K562 (cell line): ENCODE measurements around the gene MEIKIN.

ENCODE experiments used
- FOS ChIP-seq: IDR thresholded peaks from 3 replicates; pipeline ENCODE4 v1.6.1; 2011; ENCODE audit not compliant: insufficient read length; ENCODE audit errors: extremely low read depth
- IRF2 ChIP-seq: sonication (generic); formaldehyde crosslinking; IDR thresholded peaks from 2 replicates; pipeline ENCODE4 v1.8.1; 2022; ENCODE audit warnings: mild to moderate bottlenecking, missing genetic modification reagents
- POLR2A ChIP-seq: fragments of 450-650 bp; conservative IDR thresholded peaks from 2 replicates; pipeline ENCODE4 v1.6.1; 2016
- SMC3 ChIP-seq: conservative IDR thresholded peaks from 2 replicates; pipeline ENCODE4 v1.6.1; 2011; ENCODE audit warnings: low read depth, low read length, improper control_type of control experiment; ENCODE audit not compliant: insufficient read depth
- SP1 ChIP-seq: sonication (generic); formaldehyde crosslinking; IDR thresholded peaks from 2 replicates; pipeline ENCODE4 v1.8.1; 2022; ENCODE audit warnings: mild to moderate bottlenecking, missing genetic modification reagents
- ZBTB8A ChIP-seq: fragments of 450-650 bp; IDR thresholded peaks from 2 replicates; pipeline ENCODE4 v1.6.1; 2018; ENCODE audit warnings: mild to moderate bottlenecking, moderate library complexity; ENCODE audit not compliant: partially characterized antibody
- TF ChIP-seq, protein P1 (sequence below): fragments of 450-650 bp; formaldehyde crosslinking; IDR thresholded peaks from 2 replicates; pipeline ENCODE4 v1.4.0; 2022; ENCODE audit warnings: missing genetic modification characterization
- TF ChIP-seq, protein P2 (sequence below): fragments of 250-450 bp; sonication (Bioruptor Pico); IDR thresholded peaks from 2 replicates; pipeline ENCODE4 v1.5.0; 2020; ENCODE audit warnings: mild to moderate bottlenecking, borderline replicate concordance

GRCh38 chr5:131758520-131758900, 187.0 kb downstream of the MEIKIN start:
- TF ChIP-seq, protein P1, sequence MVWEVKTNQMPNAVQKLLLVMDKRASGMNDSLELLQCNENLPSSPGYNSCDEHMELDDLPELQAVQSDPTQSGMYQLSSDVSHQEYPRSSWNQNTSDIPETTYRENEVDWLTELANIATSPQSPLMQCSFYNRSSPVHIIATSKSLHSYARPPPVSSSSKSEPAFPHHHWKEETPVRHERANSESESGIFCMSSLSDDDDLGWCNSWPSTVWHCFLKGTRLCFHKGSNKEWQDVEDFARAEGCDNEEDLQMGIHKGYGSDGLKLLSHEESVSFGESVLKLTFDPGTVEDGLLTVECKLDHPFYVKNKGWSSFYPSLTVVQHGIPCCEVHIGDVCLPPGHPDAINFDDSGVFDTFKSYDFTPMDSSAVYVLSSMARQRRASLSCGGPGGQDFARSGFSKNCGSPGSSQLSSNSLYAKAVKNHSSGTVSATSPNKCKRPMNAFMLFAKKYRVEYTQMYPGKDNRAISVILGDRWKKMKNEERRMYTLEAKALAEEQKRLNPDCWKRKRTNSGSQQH, result no peak
- no peak for TF ChIP-seq POLR2A
- TF ChIP-seq SP1, result no peak
- TF ChIP-seq, protein P2, sequence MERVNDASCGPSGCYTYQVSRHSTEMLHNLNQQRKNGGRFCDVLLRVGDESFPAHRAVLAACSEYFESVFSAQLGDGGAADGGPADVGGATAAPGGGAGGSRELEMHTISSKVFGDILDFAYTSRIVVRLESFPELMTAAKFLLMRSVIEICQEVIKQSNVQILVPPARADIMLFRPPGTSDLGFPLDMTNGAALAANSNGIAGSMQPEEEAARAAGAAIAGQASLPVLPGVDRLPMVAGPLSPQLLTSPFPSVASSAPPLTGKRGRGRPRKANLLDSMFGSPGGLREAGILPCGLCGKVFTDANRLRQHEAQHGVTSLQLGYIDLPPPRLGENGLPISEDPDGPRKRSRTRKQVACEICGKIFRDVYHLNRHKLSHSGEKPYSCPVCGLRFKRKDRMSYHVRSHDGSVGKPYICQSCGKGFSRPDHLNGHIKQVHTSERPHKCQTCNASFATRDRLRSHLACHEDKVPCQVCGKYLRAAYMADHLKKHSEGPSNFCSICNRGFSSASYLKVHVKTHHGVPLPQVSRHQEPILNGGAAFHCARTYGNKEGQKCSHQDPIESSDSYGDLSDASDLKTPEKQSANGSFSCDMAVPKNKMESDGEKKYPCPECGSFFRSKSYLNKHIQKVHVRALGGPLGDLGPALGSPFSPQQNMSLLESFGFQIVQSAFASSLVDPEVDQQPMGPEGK (CRISPR knock-in tag), result no peak
- TF ChIP-seq FOS, result no peak
- TF ChIP-seq ZBTB8A, result no peak
- TF ChIP-seq SMC3, result no peak
- TF ChIP-seq IRF2, result no peak
